Activated naive CD4-positive, alpha-beta T cell treated with anti-CD3 and anti-CD28 coated beads, Interleukin-2, amount 50 U/mL, for 24 hours (primary cell): ENCODE measurements around the gene C1orf74.

ENCODE experiments used
- H3K27ac Mint-ChIP-seq: one replicate; pipeline ENCODE4 v1.8.0; 2021; ENCODE audit warnings: mild to moderate bottlenecking, mixed read lengths
- H3K27me3 Mint-ChIP-seq: one replicate; pipeline ENCODE4 v1.8.0; 2021; ENCODE audit warnings: mixed read lengths
- H3K36me3 Mint-ChIP-seq: one replicate; pipeline ENCODE4 v1.8.0; 2021; ENCODE audit warnings: mixed read lengths
- H3K4me1 Mint-ChIP-seq: one replicate; pipeline ENCODE4 v1.8.0; 2021; ENCODE audit warnings: mixed read lengths
- H3K4me3 Mint-ChIP-seq: one replicate; pipeline ENCODE4 v1.8.0; 2021; ENCODE audit warnings: mild to moderate bottlenecking, mixed read lengths
- H3K9me3 Mint-ChIP-seq: one replicate; pipeline ENCODE4 v1.8.0; 2021; ENCODE audit warnings: mixed read lengths

The C1orf74 gene

DNA sequence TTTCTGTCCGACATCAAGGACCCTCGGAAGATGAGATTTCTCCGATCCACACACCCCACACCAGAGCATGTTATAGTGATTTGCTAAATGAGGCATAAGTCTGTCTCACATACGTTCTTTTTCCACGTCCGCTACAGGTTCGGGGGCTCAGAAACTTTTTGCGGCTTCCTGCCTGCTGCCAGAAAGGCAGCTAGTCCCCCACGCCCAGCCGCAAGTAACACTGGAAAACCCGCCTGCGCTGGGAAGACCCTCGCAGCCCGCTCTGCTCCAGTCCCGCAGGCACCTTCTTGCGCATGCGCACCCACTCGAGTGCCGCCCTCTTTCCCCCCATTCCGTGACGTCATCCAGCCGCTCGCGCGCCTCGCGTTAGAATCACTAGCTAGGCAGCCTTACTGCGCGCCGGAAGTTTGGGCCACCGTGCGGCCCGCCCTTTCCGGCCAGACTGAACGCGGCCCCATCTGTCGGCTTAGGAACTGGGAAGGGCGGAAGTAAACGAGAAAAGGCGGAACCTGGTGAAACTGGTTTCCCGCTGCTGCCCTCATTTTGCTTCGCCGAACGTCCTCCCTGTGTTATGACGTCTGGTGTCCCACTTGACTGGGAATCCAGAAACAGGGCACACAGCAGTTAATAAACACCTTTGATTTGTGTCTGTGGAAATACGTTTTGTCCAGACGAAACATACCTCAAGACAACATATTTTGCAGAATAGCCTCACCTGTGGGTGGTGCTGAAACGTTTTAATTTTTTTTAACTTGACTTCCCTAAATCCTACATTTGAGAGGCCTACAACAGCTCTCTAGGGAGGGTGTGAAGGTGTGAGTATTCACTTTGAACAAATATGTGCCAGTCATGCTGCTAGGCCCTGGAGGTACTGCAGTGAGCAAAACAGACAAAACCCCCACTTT lies at the start of gene C1orf74:
TSS of gene C1orf74 (minus strand) at position 295 of the 905 bp plus-strand sequence. CDS start 925 bp downstream, outside the sequence.
- Mint-ChIP-seq H3K27ac (peak within 1 kb of the TSS; percentile 100), H3K27me3 (peaks cover 2% of the 10 kb centered on the region), H3K9me3 (no peaks in the 10 kb centered on the region), H3K4me1 (peaks cover 32% of the 10 kb centered on the region), H3K36me3 (peaks cover 10% of the 10 kb centered on the region), H3K4me3 (peak within 1 kb of the TSS; percentile 99)

DNA sequence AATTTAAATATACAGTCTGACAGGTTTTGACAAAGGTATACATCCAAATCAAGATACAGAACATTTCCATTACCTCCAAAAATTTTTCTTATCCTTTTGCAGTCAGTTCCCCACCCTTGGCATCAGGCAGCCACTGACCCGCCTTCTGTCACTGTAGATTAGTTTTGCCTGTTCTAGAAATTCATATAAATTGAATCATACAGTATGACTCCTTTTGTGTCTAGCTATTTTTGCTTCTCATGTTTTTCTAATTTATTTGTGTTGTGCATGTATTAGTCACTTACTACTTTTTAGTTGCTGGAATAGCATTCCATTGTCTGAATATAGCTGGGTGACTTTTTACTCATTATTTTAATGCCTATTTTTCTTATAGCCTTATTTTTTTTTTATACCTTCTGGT lies 47.3 kb upstream of the C1orf74 start:
- H3K27me3 Mint-ChIP-seq: no peaks in the 10 kb centered on the region
- peaks cover 26% of the 10 kb centered on the region for H3K36me3 Mint-ChIP-seq
- no peaks in the 10 kb centered on the region for H3K9me3 Mint-ChIP-seq
- no peak overlapping the region for H3K4me3 Mint-ChIP-seq
- H3K4me1 Mint-ChIP-seq: peaks cover 69% of the 10 kb centered on the region
- no peak overlapping the region for H3K27ac Mint-ChIP-seq

DNA sequence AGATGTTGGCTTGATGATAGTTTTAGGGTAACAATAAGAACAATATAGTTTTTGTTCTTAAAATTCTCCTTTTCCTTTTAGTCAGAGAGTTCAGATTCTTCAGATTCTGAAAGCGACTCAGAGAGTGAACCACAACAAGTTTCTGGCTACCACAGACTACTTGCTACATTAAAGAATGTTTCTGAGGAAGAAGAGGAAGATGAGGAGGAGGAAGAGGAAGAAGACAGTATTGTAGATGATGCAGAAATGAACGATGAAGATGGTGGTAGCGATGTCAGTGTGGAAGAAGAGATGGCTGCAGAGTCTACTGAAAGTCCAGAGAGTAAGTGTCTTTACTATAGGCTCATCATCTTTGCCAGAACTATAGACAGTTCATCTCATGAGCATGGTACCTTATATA lies 46.4 kb upstream of the C1orf74 start:
- Mint-ChIP-seq H3K27ac (no peak overlapping the region), H3K9me3 (no peaks in the 10 kb centered on the region), H3K4me1 (peaks cover 60% of the 10 kb centered on the region)

DNA sequence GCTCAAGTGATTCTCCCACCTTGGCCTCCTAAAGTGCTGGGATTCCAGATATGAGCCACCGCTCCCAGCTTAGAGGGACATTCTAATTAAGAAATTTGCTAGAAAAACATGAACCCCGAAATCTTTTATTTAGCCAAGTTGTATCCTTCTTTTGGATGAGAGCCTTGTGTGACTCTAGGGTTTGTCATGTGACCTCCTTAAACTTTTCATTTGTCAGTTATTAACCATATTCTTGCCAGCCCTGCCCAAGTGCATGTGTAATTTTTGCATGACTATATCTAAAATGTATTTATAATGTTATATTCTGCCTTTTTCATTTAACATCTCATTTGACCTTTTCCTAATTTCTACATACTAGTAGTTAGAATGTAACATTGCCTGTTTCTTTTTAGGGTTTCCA lies 45.4 kb upstream of the C1orf74 start:
- Mint-ChIP-seq H3K9me3 (no peaks in the 10 kb centered on the region), H3K4me3 (peak overlapping the region; percentile 87), H3K36me3 (peaks cover 23% of the 10 kb centered on the region), H3K4me1 (peaks cover 52% of the 10 kb centered on the region), H3K27me3 (no peaks in the 10 kb centered on the region), H3K27ac (peak overlapping the region; percentile 83)

More for the DNA sequence above, 46.4 kb upstream of the C1orf74 start:
- Mint-ChIP-seq H3K36me3 (peaks cover 23% of the 10 kb centered on the region), H3K27me3 (no peaks in the 10 kb centered on the region), H3K4me3 (peak overlapping the region; percentile 0)

DNA sequence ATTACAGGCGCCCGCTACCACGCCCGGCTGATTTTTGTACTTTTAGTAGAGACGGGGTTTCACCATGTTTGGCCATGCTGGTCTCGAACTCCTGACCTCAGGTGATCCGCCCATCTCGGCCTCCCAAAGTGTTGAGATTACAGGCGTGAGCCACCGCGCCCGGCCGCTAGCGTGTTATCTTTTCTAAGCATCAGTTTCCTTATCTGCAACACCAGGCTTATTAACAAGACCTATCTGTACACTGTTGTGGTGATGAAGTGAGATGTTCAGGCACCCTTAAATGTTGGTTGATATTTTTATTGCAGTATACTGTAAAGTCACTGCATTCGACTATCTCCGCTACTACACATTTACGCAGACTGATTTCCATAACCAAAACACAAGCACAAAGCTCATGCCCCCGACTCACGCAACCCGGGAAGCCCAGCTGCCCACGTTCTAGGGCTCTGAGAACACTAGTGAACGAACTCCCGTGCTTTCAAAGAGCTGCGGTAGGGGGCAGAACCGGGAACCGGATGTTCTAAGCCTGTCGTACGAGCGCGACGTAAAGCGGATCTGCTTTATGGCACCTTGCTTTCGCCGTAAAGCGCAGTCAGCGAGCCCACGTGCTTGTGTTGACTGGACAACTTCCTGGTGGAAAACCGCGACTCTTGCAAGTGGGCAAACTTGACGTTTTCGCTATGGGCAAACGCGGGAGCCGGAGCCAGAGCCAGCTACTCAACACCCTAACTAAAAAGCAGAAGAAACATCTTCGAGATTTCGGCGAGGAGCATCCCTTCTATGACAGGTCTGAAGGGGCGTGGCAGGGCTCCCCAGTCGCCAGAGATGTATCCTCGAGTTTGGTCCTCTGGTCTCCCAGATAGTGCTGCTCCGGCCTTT lies 43.3 kb upstream of the C1orf74 start, which contains the start of gene UTP25:
TSS of gene UTP25 (plus strand) at position 589 of the 879 bp plus-strand sequence. CDS start at position 681, 92 bp downstream.
- peaks cover 3% of the 10 kb centered on the region for H3K27me3 Mint-ChIP-seq
- H3K4me1 Mint-ChIP-seq: peaks cover 48% of the 10 kb centered on the region
- peak within 1 kb of the TSS; percentile 87 for H3K4me3 Mint-ChIP-seq
- no peaks in the 10 kb centered on the region for H3K9me3 Mint-ChIP-seq
- H3K36me3 Mint-ChIP-seq: peaks cover 10% of the 10 kb centered on the region
- peak within 1 kb of the TSS; percentile 90 for H3K27ac Mint-ChIP-seq

DNA sequence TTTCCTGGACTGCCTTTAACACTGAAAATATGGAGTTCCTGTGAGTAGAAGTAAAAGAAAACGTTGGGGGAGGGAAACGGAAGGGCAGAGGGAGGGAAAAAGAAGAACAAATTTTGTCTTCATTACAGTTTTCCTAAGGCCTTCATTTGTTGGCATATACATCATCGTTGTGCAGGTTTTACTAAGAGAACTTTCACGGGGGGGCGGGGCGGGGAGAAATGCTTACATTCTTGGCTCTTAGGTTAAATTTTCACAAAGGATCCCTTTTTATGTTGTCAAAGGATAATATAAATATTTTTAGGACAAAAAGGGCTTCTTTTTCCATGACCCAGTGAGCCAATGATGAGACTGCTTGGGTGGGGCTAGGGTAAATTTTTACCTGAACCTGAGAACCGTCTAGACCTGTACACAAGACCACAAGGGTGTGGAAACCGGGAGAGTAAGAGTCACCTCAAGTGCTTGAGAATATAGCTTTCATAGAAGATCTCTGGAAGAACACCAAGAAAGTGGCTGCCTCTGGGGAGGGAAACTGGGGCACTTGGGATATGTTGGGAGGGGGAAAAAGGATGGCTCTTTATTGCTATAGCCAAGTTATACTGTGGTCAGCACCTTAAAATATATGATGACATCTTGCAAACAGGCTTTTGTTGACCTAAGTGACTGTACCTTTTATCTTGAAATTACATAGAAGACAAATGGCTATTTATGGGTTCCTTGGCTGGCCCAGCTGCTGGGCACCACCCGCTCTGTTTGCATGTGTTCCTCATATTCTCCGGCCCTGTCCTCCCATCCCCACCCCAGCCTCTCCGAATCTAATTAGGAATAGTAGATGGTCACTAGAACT lies 41.5 kb upstream of the C1orf74 start:
- peaks cover 5% of the 10 kb centered on the region for H3K27me3 Mint-ChIP-seq
- H3K9me3 Mint-ChIP-seq: no peaks in the 10 kb centered on the region
- no peak overlapping the region for H3K27ac Mint-ChIP-seq
- H3K4me1 Mint-ChIP-seq: peaks cover 39% of the 10 kb centered on the region
- H3K4me3 Mint-ChIP-seq: no peak overlapping the region
- peaks cover 4% of the 10 kb centered on the region for H3K36me3 Mint-ChIP-seq

DNA sequence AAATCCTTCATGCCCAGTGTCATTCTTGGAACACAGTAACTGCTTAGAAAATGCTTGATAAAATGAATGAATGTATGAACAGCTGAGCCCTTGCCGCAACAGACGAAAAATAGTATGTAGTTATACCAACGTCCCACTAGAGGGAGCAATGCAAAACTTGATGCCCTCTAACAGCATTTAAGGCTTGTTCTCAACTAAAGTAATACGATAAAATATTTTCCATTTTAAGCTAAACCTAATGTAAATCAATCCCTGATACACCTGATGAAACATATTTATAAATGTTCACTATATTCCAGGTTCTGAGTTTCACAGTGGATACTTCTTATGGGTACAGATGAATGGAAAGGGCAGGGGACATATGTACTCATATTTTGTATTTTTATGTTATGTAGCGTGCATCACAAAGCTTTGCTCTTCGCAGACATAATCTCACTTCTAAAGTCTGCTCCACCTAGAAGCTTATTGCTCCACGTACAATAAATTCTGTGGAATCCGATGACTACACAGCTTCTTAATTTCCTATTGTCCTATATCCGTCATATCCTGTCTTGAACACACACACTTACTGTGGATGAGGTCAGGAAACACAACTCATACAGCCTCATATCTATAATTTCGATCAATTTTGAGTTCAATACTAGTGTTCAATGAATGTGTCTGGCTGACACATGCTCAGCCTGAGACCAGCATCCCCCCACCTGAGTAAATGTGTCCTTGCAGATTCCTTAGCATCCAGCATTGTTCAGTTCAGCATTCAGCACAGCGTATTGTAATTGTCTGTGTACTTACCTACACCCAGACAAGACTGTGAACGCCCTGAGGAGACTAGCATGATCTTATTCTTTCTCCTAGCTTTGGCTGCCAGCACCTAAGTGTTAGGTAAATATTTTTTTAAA lies 39.0 kb upstream of the C1orf74 start:
- Mint-ChIP-seq H3K4me1 (peaks cover 21% of the 10 kb centered on the region), H3K4me3 (no peak overlapping the region), H3K9me3 (no peaks in the 10 kb centered on the region), H3K27ac (peak overlapping the region; percentile 90), H3K36me3 (no peaks in the 10 kb centered on the region), H3K27me3 (peaks cover 10% of the 10 kb centered on the region)

DNA sequence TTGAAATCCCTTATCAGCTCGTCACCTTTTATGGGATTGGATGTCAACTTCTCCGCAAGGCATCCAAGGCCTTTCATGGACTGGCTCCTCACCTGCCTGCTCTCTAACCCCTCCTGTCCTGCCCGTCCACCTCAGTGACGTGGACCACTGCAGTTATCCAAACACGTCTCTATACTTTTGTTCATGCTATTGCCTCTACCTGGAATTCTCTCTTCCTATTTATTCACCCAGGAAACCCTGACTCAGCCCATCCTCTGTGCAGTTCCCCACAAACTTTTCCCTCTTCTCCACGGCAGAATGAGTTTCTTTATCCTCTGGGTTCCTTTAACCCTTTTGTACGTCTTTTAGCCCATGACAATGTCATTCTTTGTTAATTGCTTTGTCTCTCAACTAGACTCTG lies 38.3 kb upstream of the C1orf74 start:
- Mint-ChIP-seq H3K4me1 (peaks cover 20% of the 10 kb centered on the region), H3K36me3 (no peaks in the 10 kb centered on the region), H3K9me3 (no peaks in the 10 kb centered on the region), H3K27ac (peak overlapping the region; percentile 90), H3K27me3 (peaks cover 10% of the 10 kb centered on the region), H3K4me3 (no peak overlapping the region)

DNA sequence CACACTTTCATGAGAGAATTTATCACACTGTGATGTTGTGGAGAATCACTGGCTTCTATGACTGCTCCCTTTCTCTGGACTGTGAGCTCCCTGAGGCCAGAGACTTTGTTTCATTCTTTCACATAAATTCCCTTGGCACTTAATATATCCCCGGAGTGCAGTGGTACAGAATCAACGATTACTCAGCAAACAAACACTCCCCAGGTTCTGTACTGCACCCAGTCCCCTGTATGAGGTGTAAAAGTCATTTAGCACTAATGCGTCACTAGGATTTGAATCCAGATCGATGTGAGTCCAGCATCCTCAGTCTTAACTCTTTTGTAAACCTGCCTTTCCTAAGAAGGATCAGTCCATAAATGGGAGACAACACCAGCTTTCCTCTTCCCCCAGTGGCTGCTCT lies 36.6 kb upstream of the C1orf74 start:
- Mint-ChIP-seq H3K27ac (no peak overlapping the region), H3K36me3 (no peaks in the 10 kb centered on the region), H3K4me3 (no peak overlapping the region), H3K4me1 (peaks cover 15% of the 10 kb centered on the region), H3K9me3 (no peaks in the 10 kb centered on the region), H3K27me3 (peaks cover 10% of the 10 kb centered on the region)

DNA sequence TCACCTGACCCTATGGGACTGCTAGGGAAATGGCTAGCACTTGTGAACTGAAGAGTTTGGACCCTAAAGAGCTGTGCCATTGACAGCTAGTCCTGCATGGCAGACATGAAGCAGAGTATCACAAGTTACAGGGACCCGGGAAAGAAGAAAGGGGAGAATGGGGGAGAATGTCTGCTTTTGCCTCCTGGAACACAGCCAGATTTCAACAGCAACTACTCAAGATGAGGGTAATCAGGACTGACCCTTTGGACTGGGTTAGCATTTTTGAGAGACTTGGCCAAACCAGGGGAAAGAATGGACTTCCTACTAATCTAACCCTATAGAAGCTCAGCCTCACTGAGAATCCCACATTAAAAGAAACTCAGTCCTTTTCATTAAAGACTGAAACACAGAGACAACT lies 34.7 kb upstream of the C1orf74 start:
- H3K4me3 Mint-ChIP-seq: no peak overlapping the region
- no peaks in the 10 kb centered on the region for H3K36me3 Mint-ChIP-seq
- H3K27me3 Mint-ChIP-seq: peaks cover 10% of the 10 kb centered on the region
- peaks cover 28% of the 10 kb centered on the region for H3K4me1 Mint-ChIP-seq
- no peak overlapping the region for H3K27ac Mint-ChIP-seq
- no peaks in the 10 kb centered on the region for H3K9me3 Mint-ChIP-seq

DNA sequence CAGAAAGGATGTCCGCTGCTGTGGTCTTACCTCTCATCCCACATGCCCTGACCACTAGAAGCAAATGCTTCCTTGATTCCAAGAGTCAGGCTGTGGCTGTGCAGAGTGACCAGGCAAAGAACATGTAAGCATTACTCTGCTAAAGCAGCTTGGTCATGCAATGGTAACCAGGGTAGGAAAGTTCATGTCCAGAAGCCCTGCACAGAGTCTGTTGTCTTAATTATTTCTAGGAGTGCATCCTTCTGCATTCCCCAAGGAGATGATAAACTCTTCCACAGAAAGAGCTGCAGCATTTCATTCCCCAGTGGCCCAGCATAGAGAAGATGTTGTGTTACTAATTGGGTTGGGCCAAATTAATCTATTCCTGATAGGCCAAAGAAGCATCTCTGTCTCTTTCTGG lies 33.3 kb upstream of the C1orf74 start:
- no peaks in the 10 kb centered on the region for H3K9me3 Mint-ChIP-seq
- H3K27ac Mint-ChIP-seq: no peak overlapping the region
- H3K36me3 Mint-ChIP-seq: no peaks in the 10 kb centered on the region
- peaks cover 7% of the 10 kb centered on the region for H3K27me3 Mint-ChIP-seq
- H3K4me1 Mint-ChIP-seq: peaks cover 17% of the 10 kb centered on the region
- H3K4me3 Mint-ChIP-seq: no peak overlapping the region

DNA sequence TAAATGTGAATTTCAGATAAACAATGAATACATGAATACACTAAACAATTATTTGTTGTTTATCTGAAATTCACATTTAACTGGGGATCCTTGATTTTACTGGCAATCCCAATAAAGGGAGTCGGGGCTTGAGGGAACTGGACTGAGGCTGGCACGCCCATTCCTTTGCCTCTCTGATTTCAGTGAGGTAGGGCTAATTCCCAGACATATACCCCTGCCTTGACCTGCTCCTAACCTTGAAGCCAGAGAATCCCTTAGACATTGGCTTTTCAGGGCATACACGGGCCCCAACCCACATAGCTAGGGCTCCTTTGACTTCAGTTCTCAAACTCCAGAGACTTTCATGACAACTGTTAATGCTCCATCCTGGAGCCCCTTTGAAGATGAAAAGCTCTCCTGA lies 32.6 kb upstream of the C1orf74 start:
- Mint-ChIP-seq H3K4me3 (no peak overlapping the region), H3K27ac (no peak overlapping the region), H3K4me1 (peaks cover 16% of the 10 kb centered on the region), H3K9me3 (no peaks in the 10 kb centered on the region), H3K36me3 (no peaks in the 10 kb centered on the region), H3K27me3 (peaks cover 7% of the 10 kb centered on the region)

DNA sequence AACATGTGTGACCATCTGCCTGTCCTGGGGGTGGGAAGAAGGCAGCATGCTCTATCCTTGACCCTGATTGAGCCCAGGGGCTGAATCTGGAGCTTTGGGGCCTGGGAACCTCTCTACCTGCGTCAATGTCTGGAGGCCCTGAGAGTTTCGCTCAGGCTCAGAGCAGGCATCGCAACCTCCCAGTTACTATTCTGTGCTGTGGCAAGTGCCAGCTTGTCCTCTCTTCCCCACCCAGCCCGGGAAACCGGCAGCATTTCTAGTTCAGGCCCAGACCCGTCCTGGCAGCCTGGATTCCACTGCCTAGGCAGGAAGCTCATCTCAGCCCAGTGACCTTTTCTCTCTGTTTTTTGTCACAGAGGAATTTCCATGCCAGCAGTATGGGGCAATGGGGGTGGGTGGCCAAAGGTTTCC lies 31.6 kb upstream of the C1orf74 start:
- Mint-ChIP-seq H3K9me3 (no peaks in the 10 kb centered on the region), H3K36me3 (no peaks in the 10 kb centered on the region), H3K27ac (peak overlapping the region; percentile 69), H3K4me1 (peaks cover 16% of the 10 kb centered on the region), H3K4me3 (no peak overlapping the region), H3K27me3 (peaks cover 6% of the 10 kb centered on the region)

DNA sequence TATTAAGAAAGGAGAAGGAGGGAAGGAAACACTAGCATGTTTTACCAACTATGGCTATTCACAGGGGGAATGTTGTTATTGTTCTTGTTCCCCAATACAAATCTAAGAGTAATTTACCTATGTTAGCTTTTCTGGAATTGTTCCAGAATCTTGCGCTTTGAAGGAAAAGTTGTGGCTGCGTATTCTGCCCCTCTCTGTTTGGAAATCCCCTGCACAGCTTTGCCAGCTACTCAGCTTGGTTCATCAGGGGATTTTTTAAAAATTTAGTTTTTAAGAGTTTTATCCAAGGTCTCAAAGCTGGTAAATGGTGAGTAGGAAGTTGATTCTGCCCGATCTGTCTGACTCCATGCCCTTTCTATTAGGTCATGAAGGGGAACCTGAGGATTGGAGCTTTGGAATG lies 31.1 kb upstream of the C1orf74 start:
- Mint-ChIP-seq H3K4me1 (peaks cover 16% of the 10 kb centered on the region), H3K27me3 (peaks cover 3% of the 10 kb centered on the region), H3K9me3 (no peaks in the 10 kb centered on the region), H3K36me3 (no peaks in the 10 kb centered on the region), H3K27ac (peak overlapping the region; percentile 69), H3K4me3 (no peak overlapping the region)
